Liver (tissue), 9 donors: ENCODE results near the gene CES1. TPM values are rescaled to one million over a fixed set of nuclear protein-coding genes. Genes with fewer than 3 reads are reported as not detected.
"Not testable (repeated sequence)": the region's sequence is repeated elsewhere in the genome, so short reads cannot be mapped to it uniquely, and the experiment has no call there.

Experiments used
- DNase-seq: peaks from one replicate; pipeline ENCODE4 v3.0.0-alpha.2; 2017; ENCODE audit warnings: low spot score
- H3K27ac ChIP-seq, 2 donors: one replicate each; pipeline ENCODE4 v1.7.0; 2013; ENCODE audit warnings: inconsistent platforms in 2 of 2, low read length in 2 of 2, control low read depth in 1 of 2, low read depth in 1 of 2, mild to moderate bottlenecking in 1 of 2
- H3K27me3 ChIP-seq, 4 donors: one replicate each; pipeline versions ENCODE4 v1.6.1 to v1.7.0; 2013; ENCODE audit warnings: low read length in 3 of 4, inconsistent platforms in 1 of 4, mild to moderate bottlenecking in 1 of 4, moderate library complexity in 1 of 4; ENCODE audit not compliant: control insufficient read depth in 4 of 4, insufficient read depth in 4 of 4
- H3K36me3 ChIP-seq, 4 donors: one replicate each; pipeline versions ENCODE4 v1.6.1 to v1.7.0; 2013; ENCODE audit warnings: low read length in 3 of 4, mild to moderate bottlenecking in 3 of 4, low read depth in 1 of 4, moderate library complexity in 1 of 4; ENCODE audit not compliant: control insufficient read depth in 4 of 4, insufficient read depth in 3 of 4
- H3K4me1 ChIP-seq, 4 donors: one replicate each; pipeline versions ENCODE4 v1.6.1 to v1.7.0; 2013; ENCODE audit warnings: low read length in 3 of 4, mild to moderate bottlenecking in 3 of 4, moderate library complexity in 1 of 4; ENCODE audit not compliant: control insufficient read depth in 4 of 4, insufficient read depth in 4 of 4
- H3K4me3 ChIP-seq, 3 donors: one replicate each; pipeline versions ENCODE4 v1.6.1 to v1.7.0; 2013; ENCODE audit warnings: low read length in 3 of 3, control low read depth in 1 of 3, low read depth in 1 of 3, mild to moderate bottlenecking in 1 of 3
- H3K9ac ChIP-seq, 2 donors: one replicate each; pipeline ENCODE4 v1.7.0; 2013; ENCODE audit warnings: low read length in 2 of 2, mild to moderate bottlenecking in 2 of 2, moderate library complexity in 2 of 2, control low read depth in 1 of 2, low read depth in 1 of 2
- H3K9me3 ChIP-seq, 4 donors: one replicate each; pipeline versions ENCODE4 v1.6.1 to v1.7.0; 2013; ENCODE audit warnings: low read length in 3 of 4; ENCODE audit not compliant: control insufficient read depth in 4 of 4
- FOXA1 ChIP-seq: IDR thresholded peaks from 2 replicates; pipeline ENCODE4 v1.6.1; 2016; ENCODE audit warnings: antibody characterized with exemption
- FOXA2 ChIP-seq: IDR thresholded peaks from 2 replicates; pipeline ENCODE4 v1.6.1; 2016; ENCODE audit warnings: antibody characterized with exemption
- GABPA ChIP-seq, 2 donors: IDR thresholded peaks in 1 of 2; conservative IDR thresholded peaks in 1 of 2; 2 replicates each; pipeline ENCODE4 v1.6.1; 2016; ENCODE audit warnings: antibody characterized with exemption in 2 of 2, mild to moderate bottlenecking in 1 of 2, moderate library complexity in 1 of 2
- HNF4G ChIP-seq: IDR thresholded peaks from 2 replicates; pipeline ENCODE4 v1.6.1; 2016; ENCODE audit warnings: antibody characterized with exemption
- JUND ChIP-seq, 2 donors: IDR thresholded peaks; 2 replicates each; pipeline ENCODE4 v1.6.1; 2016; ENCODE audit warnings: antibody characterized with exemption in 2 of 2
- RAD21 ChIP-seq, 2 donors: IDR thresholded peaks; 2 replicates each; pipeline ENCODE4 v1.6.1; 2016; ENCODE audit warnings: antibody characterized with exemption in 2 of 2, mild to moderate bottlenecking in 2 of 2
- SP1 ChIP-seq: IDR thresholded peaks from 2 replicates; pipeline ENCODE4 v1.6.1; 2018; ENCODE audit warnings: antibody characterized with exemption, mild to moderate bottlenecking
- TAF1 ChIP-seq: conservative IDR thresholded peaks from 2 replicates; pipeline ENCODE4 v1.6.1; 2016; ENCODE audit warnings: antibody characterized with exemption, mild to moderate bottlenecking
- YY1 ChIP-seq: IDR thresholded peaks from 2 replicates; pipeline ENCODE4 v1.6.1; 2016; ENCODE audit warnings: antibody characterized with exemption, mild to moderate bottlenecking
- WGBS: extraction: QIAGEN DNeasy Blood & Tissue Kit; methylation state at CpG from one replicate; pipeline ENCODE4 v1.1.7; 2013; 5-methylcytosine and 5-hydroxymethylcytosine counted together
- polyA plus RNA-seq, 2 donors: library from polyadenylated mRNA; stranded (reverse) in 1 of 2; unstranded in 1 of 2; fragments of 200-250 nt in 1 of 2; fragments of >200 nt in 1 of 2; fragmentation: Nextera tagmentation in 1 of 2; extraction: Ambion mirVana in 1 of 2; gene quantifications; one replicate each; pipeline versions ENCODE4 v1.2.1 to v1.2.3, GENCODE V29; 2013 to 2015
- total RNA-seq, 2 donors: library from RNA; depleted of rRNA; stranded (reverse); fragments of >200 nt; gene quantifications; one replicate each; pipeline ENCODE4 v1.2.3, GENCODE V29; 2014
- TF ChIP-seq, protein P1 (sequence below): IDR thresholded peaks from 2 replicates; pipeline ENCODE4 v1.6.1; 2016; ENCODE audit warnings: antibody characterized with exemption
- TF ChIP-seq, protein P2 (sequence below): IDR thresholded peaks from 2 replicates; pipeline ENCODE4 v1.6.1; 2016; ENCODE audit warnings: antibody characterized with exemption, mild to moderate bottlenecking
- donor health status: healthy.
- donor health status: healthy.
- donor health status: healthy.
- donor health status: healthy.
- donor health status: healthy.

Gene CES1
- total and polyA plus RNA-seq, 4 donors: 8.4 to 1,773 (median 546) TPM

DNA sequence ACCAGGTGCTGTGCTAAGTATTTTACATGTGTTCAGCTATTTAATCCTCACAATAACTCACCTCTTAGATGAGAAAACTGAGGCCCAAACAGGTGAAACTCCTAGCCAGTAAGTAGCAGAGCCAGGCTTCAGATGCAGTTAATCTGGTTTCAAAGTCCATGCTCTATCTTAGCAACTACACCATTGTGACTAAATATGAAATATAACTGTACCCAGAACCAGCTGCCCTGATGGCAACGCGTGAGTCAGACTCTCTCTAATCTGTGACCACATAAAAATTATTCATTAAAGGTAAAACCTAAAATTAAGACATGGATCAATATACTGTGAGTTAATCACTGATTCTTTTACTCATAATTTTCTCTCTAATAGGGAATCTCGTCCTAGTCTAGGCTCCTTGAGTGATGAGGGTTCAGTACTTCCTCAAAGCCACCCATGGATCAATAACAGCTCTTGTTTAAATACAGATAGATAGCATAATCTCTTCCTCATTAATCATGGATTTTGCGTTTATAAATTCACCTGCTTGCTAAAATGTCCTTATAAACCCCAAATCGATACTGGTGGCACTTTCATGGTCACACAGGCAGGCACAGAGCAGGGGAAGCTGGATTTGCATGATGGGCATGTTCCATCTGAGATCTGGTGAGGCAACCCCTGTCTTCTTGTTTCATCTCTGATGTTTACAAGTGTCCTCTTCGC, 50.7 kb downstream of the CES1 start:
- H3K27me3 ChIP-seq, DNase-seq, H3K9me3 ChIP-seq, H3K4me1 ChIP-seq, H3K36me3 ChIP-seq, H3K4me3 ChIP-seq, H3K27ac ChIP-seq, H3K9ac ChIP-seq: not testable (repeated sequence)
- 68% methylated on average over 6 of the region's 6 CpGs for WGBS

DNA sequence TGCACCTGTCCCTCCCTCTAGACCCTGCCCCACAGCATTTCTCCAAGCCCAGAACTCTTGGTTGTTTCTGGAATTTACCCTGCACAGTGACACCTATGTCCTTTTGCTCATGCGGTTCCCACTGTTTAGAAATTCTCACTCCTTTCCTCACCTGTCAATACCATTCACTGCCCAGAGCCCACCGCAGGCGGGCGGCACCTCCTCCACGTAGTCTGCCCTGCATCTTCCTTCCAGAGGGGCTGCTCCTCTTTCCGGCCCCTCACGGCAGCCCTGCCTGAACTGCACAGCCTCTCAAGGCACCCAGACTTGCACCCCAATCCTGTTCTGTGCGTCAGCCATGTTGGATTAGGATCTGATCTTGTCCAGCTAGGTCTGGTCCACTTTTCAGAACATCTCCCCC, 51.4 kb downstream of the CES1 start:
- H3K27ac ChIP-seq, H3K27me3 ChIP-seq, DNase-seq, H3K36me3 ChIP-seq, H3K4me1 ChIP-seq, H3K9me3 ChIP-seq, H3K9ac ChIP-seq, H3K4me3 ChIP-seq: not testable (repeated sequence)
- 89% methylated on average over 8 of the region's 8 CpGs for WGBS

DNA sequence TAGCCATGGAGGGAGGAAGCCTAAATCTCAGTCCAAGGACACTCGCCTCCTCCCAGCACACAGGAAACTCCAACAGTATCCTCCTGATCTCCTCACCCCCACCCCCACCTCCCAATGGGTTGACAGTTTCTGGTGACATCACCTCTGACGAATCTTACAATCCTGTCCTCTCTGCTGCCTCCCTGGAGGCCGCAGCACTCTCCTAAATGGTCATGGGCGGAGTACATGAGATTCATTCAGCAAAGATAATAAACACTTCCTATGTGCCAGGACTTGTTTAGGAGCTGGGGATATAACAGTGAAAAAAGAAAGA, 52.8 kb downstream of the CES1 start:
- H3K27ac ChIP-seq, H3K9me3 ChIP-seq, H3K9ac ChIP-seq, DNase-seq, H3K36me3 ChIP-seq, H3K4me3 ChIP-seq, H3K27me3 ChIP-seq, H3K4me1 ChIP-seq: not testable (repeated sequence)
- WGBS: 84% methylated on average over 4 of the region's 4 CpGs

DNA sequence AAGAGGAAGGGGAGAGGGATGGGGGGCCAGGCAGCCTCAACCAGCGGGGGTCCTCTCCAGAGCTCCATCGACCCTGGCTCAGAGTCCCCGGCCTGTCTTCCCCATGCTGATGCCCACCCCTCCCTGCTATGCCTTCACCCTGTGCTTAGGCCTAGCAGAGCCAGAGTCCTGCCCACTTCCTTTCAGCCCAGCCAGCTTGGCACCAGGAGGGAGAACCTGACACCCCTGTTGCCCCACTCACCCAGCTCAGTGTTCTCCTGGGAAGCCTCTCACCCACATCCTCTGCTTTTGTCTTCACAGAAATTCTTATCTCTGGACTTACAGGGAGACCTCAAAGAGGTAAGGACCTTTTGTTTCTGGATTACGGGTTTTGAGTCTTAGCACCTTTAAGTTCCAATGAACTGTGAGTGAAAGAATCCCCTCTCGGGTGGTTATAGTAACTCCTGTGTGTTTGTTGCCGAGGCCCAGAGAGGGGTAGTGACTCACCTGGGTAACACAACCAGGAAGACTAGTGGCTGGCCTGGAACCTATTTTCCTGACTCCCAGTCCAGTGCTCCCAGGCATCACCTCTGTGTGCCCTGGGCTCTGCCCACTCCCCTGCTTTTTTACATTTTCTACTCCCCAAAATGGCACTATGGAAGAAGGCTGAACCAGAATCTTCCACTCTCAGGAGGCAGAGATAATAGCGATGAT, 53.3 kb downstream of the CES1 start:
- DNase-seq: no peak
- no peak overlapping the region for H3K27ac ChIP-seq
- WGBS: 81% methylated on average over 7 of the region's 7 CpGs
- H3K9ac ChIP-seq: no peak overlapping the region
- peaks cover 0 to 6% (median 2%) of the 10 kb centered on the region in 4 donors for H3K36me3 ChIP-seq
- H3K27me3 ChIP-seq: no peaks in the 10 kb centered on the region
- no peak overlapping the region for H3K4me3 ChIP-seq
- no peaks in the 10 kb centered on the region for H3K9me3 ChIP-seq
- TF ChIP-seq FOXA1 (no peak), TAF1 (no peak), SP1 (no peak), FOXA2 (no peak), JUND (IDR thresholded peaks at IDR 0.05) (no peak), YY1 (no peak), HNF4G (no peak), RAD21 (IDR thresholded peaks at IDR 0.05) (no peak), GABPA (IDR thresholded peaks at IDR 0.05 in 1 of 2, conservative IDR thresholded peaks at IDR 0.05 in 1 of 2) (no peak)
- TF ChIP-seq, protein P1, sequence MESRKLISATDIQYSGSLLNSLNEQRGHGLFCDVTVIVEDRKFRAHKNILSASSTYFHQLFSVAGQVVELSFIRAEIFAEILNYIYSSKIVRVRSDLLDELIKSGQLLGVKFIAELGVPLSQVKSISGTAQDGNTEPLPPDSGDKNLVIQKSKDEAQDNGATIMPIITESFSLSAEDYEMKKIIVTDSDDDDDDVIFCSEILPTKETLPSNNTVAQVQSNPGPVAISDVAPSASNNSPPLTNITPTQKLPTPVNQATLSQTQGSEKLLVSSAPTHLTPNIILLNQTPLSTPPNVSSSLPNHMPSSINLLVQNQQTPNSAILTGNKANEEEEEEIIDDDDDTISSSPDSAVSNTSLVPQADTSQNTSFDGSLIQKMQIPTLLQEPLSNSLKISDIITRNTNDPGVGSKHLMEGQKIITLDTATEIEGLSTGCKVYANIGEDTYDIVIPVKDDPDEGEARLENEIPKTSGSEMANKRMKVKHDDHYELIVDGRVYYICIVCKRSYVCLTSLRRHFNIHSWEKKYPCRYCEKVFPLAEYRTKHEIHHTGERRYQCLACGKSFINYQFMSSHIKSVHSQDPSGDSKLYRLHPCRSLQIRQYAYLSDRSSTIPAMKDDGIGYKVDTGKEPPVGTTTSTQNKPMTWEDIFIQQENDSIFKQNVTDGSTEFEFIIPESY: no peak
- TF ChIP-seq, protein P2, sequence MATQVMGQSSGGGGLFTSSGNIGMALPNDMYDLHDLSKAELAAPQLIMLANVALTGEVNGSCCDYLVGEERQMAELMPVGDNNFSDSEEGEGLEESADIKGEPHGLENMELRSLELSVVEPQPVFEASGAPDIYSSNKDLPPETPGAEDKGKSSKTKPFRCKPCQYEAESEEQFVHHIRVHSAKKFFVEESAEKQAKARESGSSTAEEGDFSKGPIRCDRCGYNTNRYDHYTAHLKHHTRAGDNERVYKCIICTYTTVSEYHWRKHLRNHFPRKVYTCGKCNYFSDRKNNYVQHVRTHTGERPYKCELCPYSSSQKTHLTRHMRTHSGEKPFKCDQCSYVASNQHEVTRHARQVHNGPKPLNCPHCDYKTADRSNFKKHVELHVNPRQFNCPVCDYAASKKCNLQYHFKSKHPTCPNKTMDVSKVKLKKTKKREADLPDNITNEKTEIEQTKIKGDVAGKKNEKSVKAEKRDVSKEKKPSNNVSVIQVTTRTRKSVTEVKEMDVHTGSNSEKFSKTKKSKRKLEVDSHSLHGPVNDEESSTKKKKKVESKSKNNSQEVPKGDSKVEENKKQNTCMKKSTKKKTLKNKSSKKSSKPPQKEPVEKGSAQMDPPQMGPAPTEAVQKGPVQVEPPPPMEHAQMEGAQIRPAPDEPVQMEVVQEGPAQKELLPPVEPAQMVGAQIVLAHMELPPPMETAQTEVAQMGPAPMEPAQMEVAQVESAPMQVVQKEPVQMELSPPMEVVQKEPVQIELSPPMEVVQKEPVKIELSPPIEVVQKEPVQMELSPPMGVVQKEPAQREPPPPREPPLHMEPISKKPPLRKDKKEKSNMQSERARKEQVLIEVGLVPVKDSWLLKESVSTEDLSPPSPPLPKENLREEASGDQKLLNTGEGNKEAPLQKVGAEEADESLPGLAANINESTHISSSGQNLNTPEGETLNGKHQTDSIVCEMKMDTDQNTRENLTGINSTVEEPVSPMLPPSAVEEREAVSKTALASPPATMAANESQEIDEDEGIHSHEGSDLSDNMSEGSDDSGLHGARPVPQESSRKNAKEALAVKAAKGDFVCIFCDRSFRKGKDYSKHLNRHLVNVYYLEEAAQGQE: no peak
- no peaks in the 10 kb centered on the region for H3K4me1 ChIP-seq
